8988T (cell line): ENCODE data around the gene MYOM3.

ENCODE experiments used
- DNase-seq: peaks from one replicate; pipeline ENCODE4 v3.0.0; 2011

The MYOM3 gene

DNA sequence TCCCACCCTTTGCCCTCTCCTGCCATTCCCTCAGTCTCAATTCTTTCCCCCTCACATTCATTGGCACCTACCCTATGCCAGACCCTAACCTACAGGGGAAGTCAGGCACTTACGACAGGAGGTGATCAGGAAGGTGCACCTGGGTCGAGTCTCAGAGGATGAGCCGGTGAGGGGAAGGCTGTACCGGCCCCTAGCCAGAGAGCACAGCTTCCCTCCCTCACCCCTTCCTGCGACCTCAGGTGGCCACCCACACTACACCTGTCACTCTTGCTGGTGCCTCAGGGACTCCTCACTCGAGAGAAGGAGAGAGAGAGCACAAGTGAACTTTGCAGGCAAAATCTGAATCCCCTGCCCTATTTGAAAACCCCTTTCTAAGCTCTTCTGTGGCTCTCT, 1.7 kb upstream of the MYOM3 start:
- DNase-seq: no peak

DNA sequence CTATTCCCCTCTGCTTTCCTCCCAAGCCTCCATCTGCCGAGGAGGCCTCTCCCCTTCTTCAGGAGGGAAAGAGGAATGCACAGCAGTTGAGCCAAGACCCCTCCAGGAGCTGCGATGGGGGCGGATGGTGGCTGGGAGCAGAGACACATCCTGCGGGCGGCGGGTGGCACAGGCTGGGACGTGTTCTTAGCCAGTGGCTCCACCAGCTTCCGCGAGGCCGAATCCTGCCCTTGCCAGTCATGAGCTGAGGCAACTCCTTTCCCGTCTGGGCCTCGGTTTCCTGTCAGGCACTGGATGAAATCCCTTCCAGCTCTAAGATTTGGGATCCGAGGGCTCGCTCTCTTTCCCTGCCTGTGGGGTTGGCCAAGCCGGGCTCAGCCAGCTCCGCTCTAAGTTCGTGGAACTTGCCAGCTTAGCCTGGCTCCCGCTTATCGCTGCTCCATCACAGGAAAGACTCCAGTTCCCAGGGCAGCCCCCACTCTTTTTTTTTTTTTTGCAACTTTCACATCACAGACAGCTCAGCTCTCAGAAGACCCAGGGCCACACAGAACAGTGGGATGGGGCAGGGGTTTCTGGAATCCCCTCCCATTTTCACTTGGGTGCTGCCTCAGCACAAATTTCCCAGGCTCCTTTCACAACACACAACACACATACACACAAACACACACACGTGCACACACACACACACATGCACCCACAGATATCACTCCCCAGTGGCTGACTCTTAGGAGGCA, 506 bp downstream of the MYOM3 start:
- DNase-seq: no peak

GRCh38 chr1:24110642-24111261, 1.2 kb downstream of the MYOM3 start:
- no peak for DNase-seq

- no peak for DNase-seq
Observed at GRCh38 chr1:24109686-24110475, 2.1 kb downstream of the MYOM3 start.

- no peak for DNase-seq
Observed at GRCh38 chr1:24109166-24109483, 2.8 kb downstream of the MYOM3 start.

DNA sequence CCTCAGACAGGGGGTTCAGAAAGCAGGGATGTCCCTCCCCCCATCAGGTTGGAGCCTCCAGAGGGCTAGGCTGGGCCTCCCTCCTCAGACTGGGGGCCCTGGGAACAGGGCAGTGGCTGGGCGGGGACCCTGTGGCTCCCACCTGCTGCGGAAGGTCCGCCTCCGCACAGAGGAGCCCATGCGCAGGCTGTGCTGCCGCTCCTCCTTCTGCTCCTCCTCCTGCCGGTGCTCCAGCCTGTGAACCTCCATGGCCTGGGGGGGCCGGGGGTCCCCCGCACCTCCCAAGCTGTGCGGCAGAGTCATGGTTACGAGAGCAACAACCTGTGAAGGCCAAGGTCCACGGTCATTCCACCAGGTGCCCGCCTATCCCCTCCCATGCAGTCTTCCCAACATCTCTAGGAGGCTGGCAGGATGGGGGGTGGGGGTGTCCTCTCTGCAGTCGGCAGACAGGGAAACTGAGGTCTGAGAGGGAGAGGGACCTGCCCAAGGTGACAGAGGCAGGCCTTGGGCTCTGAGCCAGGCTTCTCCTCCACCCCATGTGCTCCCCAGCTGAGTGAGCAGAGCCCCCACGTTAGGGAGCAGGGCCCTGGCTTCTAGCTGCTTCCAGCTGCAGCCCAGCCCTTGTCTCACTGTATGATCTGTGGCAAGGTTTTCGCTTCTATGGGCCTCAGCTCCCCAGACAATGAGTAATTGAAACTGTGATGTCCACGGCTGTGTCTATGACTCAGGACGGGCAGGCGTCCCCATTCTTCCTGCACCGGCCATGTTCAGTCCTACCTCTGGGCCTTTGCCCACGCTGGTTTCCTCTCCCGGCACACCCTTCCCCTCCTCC, 3.4 kb downstream of the MYOM3 start:
- DNase-seq: no peak

DNA sequence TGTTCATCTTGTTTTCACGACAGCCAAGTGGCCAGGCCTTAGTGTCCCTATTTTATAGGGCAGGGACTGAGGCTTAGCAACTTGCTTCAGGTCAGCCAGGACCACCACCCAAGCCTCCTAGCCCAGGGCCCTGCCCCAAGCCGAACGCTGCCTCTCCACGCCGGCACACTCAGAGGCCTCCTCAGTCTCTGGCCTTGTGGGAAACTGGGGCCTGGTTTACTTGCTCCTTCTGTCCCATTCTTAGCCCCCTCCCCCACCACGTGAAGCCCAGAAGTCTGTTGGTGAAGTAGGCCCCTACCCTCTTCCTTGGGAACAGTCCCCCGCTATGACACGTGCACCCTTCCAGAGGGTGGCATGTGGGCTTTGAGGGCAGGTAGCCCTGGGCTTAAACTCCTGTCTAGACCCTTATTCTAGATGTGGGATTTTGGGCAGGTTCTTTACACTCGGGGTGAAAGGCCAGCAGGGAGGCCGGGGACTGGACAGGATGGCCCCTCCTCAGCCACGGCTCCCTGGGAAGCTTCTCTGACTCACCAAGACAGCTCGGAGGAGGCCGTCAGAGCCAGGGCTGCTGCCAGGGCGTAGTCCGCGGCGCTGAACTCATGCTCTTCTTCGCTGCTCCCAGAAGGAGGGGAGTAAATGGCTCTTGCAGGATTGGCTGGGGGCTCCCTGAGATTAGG, 4.3 kb downstream of the MYOM3 start:
- no peak for DNase-seq

- DNase-seq: no peak
Observed at GRCh38 chr1:24105368-24106160, 6.4 kb downstream of the MYOM3 start.

DNA sequence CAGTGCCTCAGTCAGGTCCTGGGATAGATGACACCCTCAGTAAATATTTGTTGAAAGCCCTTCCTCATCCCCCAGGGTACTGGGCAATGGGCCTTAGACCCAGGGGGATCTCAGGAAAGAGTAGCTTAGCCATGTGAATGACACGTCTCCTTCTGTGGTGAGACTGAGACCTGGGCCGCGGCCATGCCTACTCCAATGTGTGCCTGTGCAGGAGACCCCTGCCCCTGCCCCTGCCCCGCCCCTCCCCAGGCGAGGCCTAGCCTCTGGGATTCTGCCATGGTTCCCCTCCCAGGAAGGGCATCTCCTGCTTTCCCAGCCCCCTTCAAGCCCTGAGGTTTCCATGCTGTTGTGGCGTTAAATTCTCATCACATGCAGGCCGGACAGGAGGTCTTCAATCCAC, 7.1 kb downstream of the MYOM3 start:
- DNase-seq: no peak

DNA sequence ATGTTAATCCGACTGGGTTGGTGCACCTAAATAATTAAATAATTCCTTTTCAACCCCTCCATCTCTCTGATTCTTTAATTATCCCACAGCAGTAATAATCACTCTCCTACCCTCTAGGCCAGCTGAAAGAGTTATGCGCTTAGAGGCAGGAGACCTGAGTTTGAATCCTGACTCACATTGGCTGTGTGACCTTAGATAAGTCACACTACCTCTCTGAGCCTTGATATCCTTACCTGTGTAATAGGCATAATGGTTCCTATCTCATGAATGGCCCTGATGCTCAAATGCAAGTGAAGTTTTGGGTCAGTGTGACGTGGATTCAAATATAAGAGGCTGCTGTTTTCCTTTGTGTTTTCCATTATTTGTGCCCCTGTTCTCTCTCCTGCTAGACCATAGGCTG, 8.1 kb downstream of the MYOM3 start:
- no peak for DNase-seq

GRCh38 chr1:24103408-24103807, 8.5 kb downstream of the MYOM3 start:
- DNase-seq: no peak

DNA sequence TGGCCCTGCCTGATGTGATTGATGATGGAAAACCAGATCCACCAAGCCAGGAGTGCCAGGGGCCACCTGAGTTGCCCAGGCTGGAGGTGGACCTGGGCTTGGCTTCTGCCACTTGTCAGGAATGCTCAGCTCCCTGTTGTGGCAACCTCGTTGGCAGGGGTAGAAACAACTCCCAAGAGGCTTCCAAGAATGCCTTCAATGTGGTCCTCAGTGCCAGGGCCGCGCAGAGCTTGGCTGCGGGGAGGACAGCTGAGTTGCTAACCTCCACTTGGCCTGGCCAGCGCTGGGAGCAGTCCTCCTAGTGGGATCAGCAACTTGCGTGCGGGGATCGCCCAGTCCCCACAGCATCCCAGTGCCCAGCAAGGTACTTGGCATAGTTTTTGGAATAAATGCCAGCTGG, 9.0 kb downstream of the MYOM3 start:
- no peak for DNase-seq

- DNase-seq: no peak
Observed at GRCh38 chr1:24101796-24102586, 9.9 kb downstream of the MYOM3 start.

GRCh38 chr1:24100945-24101737, 10.8 kb downstream of the MYOM3 start:
- no peak for DNase-seq

DNA sequence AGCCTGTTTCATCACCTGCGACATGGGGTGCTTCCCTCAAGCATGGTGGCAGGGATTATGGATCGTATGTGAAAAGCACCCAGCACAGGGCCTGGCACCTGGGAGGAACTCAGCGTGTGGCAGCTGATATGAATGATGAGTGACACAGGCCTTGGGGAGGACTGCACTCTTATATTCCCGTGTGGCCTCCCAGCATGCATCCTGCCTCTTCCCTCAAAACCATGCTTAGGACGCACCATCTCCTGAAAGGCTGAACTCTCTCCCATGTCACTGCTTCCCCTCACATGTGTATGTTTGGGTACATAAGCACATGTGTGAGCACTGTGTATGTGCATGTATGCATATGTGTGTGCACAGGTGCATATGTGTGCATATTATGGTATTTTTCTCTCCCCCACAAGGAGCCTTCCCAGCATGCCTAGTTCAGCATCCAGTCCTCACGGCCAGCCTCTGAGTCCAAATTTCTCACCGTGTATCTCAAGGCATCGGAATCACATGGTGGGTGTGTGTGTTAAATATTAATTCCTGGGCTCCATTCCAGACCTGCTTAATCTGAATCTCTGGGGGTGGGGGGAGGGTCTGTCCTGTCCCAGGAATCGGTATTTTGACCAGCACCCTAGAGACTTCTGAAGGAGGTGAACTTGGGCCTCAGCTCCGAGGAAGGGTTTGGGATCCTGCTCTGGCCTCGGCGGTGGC, 12.8 kb downstream of the MYOM3 start:
- DNase-seq: no peak

DNA sequence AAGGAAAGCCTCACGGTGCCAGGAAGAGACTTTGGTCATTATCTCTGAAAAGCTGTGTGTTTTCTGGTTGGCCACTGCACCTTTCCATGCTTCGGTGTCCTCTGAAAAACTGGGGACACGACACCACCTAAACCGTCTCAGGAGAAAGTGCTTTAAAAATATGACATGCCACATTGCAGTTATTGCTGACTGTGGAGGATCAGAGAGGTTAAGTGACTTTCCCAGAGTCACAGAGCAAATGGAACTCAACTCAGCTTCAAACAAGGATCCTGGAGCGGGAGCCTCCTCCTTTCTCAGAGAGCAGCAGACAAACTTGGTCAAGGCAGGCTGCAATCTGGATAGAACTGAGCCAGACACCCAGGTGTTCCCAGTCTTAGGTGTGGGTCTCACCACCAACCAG, 13.8 kb downstream of the MYOM3 start:
- no peak for DNase-seq

GRCh38 chr1:24097663-24098062, 14.3 kb downstream of the MYOM3 start:
- DNase-seq: no peak

DNA sequence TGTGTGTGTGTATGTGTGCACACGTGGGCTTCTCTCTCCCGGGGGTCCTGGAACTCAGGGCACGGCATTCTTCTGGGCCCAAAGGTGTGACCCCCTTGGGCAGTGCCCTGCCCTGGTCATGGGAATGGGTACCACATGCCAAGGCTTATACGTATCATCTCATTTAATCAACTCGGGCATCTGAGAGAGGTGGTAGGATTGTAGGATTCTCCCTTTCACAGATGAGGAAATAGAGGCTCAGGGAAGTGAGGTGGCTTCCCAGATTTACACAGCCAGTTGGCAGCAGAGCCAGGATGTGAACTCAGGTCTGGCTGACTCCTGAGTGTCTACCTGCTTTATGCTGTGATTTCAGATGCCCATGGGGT, 15.2 kb downstream of the MYOM3 start:
- no peak for DNase-seq

DNA sequence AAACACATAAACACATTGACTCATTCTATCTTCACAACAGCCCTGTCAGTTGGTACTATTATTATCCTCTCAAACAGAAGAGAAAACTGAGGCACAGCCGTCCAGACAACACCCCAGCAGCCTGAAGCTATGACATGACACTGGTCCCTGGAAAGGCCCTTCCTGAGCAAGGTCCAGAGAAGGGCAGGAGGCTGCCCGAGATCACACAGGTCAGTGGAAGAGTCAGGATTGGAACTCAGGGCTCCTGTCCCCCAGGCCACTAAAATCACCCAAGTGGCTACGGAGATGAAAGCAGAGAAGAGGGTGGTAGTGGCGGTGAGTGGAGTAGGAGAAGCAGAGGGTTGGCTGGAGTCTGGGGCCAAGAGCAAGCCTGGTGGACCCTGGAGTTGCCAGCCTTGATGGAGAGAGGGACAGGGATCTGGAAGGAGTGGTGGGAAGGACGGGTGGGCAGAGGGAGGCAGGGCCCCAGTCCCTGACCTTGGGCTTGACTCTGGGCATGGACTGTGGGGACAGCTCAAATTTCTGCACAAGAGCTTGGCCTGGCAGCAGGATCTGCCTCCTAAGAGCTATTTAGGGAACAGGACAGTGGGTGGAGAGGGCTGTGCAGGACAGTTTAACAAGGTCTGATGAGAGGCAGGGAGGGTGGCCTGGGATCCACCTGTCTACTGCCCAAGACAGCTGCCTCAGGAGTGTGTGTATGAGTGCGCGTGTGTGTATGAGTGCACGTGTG, 15.8 kb downstream of the MYOM3 start:
- DNase-seq: no peak
